Kidney epithelial cell (primary cell): ENCODE data around the gene CAPN15. TPM values are rescaled to one million over a fixed set of nuclear protein-coding genes. Genes with fewer than 3 reads are reported as not detected.

ENCODE experiments used
- DNase-seq: peaks from one replicate; pipeline ENCODE4 v3.0.0-alpha.2; 2010; ENCODE audit warnings: low read depth
- H3K27me3 ChIP-seq: 2 replicates; pipeline ENCODE4 v1.6.0; 2011; ENCODE audit warnings: low read length; ENCODE audit not compliant: control insufficient read depth, insufficient read depth
- H3K36me3 ChIP-seq: 2 replicates; pipeline ENCODE4 v1.5.1; 2011; ENCODE audit warnings: low read length; ENCODE audit not compliant: control insufficient read depth, insufficient read depth
- H3K4me3 ChIP-seq: 2 replicates; pipeline ENCODE4 v1.5.1; 2011; ENCODE audit warnings: low read depth, mild to moderate bottlenecking, control low read depth, low read length
- total RNA-seq: library from RNA; depleted of rRNA; stranded (reverse); fragments of >200 nt; gene quantifications from 2 replicates; pipeline ENCODE4 v1.2.3, GENCODE V29; 2015
- TF ChIP-seq, protein P1 (sequence below): IDR thresholded peaks from 2 replicates; pipeline ENCODE4 v1.5.1; 2011; ENCODE audit warnings: mild to moderate bottlenecking, moderate library complexity, low read length, control low read depth, inconsistent platforms; ENCODE audit not compliant: insufficient read depth, poor library complexity, severe bottlenecking

The CAPN15 gene
- total RNA-seq, 1 donor from 2014 or later: 47.1 TPM

DNA sequence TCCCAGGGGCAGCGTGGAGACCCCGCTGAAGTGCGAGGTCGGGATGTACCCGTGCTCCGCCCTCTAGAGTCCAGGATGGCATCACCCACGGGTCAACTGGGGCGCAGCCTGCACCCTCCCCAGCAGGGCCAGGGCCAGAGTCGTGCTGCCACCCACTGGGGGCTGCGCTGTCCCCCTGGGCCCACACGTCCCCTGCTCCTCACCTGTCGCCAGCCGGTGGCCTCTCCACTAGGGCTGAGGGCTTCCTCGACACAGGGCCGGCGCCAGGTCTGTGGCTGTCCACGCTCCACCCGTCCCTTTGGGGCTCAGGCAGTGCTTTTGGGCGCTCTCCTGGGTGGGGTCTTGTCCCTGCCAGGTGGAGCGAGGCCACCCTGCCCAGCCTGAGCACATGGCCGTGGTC, 21.1 kb downstream of the CAPN15 start:
- Histone ChIP-seq H3K36me3 (peaks cover 1% of the 10 kb centered on the region), H3K27me3 (no peaks in the 10 kb centered on the region), H3K4me3 (no peak overlapping the region)
- DNase-seq: no peak
- TF ChIP-seq, protein P1, sequence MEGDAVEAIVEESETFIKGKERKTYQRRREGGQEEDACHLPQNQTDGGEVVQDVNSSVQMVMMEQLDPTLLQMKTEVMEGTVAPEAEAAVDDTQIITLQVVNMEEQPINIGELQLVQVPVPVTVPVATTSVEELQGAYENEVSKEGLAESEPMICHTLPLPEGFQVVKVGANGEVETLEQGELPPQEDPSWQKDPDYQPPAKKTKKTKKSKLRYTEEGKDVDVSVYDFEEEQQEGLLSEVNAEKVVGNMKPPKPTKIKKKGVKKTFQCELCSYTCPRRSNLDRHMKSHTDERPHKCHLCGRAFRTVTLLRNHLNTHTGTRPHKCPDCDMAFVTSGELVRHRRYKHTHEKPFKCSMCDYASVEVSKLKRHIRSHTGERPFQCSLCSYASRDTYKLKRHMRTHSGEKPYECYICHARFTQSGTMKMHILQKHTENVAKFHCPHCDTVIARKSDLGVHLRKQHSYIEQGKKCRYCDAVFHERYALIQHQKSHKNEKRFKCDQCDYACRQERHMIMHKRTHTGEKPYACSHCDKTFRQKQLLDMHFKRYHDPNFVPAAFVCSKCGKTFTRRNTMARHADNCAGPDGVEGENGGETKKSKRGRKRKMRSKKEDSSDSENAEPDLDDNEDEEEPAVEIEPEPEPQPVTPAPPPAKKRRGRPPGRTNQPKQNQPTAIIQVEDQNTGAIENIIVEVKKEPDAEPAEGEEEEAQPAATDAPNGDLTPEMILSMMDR: no peak

DNA sequence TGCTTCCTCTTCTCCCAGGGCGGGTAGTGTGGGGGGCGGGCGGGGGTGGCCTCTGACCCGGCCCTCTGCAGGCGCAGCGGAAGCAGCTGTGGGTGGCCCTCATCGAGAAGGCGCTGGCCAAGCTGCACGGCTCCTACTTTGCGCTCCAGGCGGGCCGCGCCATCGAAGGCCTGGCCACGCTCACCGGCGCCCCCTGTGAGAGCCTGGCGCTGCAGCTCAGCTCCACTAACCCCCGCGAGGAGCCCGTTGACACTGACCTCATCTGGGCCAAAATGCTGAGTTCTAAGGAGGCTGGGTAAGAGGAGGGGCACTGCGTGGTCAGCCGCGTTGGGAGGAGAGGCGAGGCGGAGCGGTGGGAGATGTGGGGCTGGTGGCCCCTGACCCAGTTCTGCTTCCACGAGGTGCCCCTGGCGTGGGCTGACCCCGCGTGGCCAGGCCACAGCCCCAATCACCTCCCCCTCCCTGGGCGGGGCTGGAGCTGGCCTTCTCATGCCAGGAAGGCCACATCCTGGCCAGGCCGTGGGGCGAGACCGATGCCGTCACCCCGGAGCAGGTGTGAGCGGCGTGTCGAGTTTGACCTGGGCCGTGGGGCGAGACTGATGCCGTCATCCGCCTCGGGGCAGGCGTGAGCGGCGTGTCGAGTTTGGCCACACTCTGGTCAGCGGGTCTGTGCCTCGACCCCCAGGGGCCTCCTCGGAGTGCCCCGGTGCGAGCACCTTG, 22.2 kb downstream of the CAPN15 start:
- TF ChIP-seq, protein P1: no peak
- Histone ChIP-seq H3K4me3 (no peak overlapping the region), H3K36me3 (peaks cover 1% of the 10 kb centered on the region), H3K27me3 (no peaks in the 10 kb centered on the region)
- no peak for DNase-seq

DNA sequence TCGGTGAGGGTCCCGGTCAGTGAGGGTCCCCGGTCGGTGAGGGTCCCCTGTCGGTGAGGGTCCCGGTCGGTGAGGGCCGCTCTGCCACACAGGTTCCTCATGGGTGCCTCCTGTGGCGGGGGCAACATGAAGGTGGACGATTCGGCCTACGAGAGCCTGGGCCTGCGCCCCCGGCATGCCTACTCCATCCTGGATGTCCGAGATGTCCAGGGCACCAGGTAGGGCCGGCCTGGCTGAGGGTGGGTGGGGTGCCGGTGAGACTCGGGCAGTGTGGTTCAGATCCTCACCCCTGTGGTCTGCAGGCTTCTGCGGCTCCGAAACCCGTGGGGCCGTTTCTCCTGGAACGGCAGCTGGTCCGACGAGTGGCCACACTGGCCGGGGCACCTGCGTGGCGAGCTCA, 23.7 kb downstream of the CAPN15 start:
- TF ChIP-seq, protein P1: no peak
- Histone ChIP-seq H3K4me3 (no peak overlapping the region), H3K27me3 (no peaks in the 10 kb centered on the region), H3K36me3 (peaks cover 1% of the 10 kb centered on the region)
- no peak for DNase-seq

DNA sequence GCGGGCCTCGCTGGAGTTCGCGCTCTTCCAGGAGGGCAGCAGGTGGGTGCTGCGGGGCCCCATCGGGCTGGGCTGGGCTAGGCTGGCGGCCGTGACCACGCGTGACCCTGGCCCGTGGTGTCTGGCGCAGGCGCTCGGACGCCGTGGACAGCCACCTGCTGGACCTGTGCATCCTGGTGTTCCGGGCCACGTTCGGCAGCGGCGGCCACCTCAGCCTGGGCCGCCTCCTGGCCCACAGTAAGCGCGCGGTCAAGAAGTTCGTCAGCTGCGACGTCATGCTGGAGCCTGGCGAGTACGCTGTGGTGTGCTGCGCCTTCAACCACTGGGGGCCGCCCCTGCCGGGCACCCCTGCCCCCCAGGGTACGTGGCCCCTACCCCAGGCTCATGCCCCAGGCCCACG, 24.7 kb downstream of the CAPN15 start:
- no peak overlapping the region for H3K4me3 ChIP-seq
- TF ChIP-seq, protein P1: no peak
- peaks cover 1% of the 10 kb centered on the region for H3K36me3 ChIP-seq
- peaks cover 7% of the 10 kb centered on the region for H3K27me3 ChIP-seq
- DNase-seq: no peak

DNA sequence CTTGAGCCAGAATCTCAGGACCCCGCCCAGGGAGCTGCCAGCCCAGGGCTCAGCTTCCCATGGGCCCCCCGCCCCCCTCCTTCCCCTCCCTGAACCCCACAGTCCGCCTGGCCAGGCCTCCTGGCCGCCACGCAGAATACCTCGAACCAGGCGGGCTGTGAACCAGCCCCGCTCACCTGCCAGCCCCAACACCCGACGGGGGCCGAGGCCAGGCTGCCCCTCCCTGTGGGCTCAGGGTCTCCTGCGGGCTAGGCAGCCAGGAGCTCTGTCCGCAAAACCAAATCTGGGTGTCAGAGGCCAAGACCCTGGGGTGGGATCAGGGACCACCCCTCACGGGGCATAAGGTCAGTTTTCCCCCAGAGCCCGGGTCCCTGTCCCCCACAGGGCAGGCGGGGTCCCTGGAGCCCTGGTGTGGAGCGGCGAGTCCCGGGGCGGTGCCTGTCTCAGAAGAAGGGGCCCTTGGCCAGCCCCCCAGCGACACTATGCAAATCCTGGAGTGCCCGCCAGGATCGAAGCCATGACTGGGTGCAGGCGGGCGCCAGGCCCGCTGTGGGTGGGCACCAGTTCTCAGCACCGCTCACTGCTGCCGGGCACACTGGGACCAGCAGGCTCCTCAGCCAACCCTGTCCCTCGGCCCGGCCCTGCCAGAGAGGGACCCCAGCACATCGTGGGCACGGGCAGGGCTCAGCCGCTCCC, 26.2 kb downstream of the CAPN15 start:
- no peak for DNase-seq
- TF ChIP-seq, protein P1: no peak
- Histone ChIP-seq H3K4me3 (no peak overlapping the region), H3K27me3 (peaks cover 22% of the 10 kb centered on the region), H3K36me3 (peaks cover 1% of the 10 kb centered on the region)

DNA sequence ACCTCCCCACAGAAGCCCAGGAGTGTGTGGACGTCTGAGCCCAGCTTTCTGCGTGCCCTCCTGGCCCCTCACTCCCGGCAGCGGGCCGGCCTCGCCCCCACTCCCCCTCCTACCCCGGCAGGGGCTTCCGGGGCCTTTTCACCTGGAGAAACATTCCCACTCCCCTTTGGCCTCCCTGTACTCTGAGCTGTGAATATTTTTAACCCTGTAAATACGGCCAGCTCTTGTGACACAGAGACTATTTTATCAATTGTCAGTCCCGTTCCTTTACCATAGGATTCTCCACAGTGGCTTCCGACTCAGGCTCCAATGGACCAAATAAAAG, 26.7 kb downstream of the CAPN15 start:
- H3K4me3 ChIP-seq: no peak overlapping the region
- H3K27me3 ChIP-seq: peaks cover 27% of the 10 kb centered on the region
- peaks cover 1% of the 10 kb centered on the region for H3K36me3 ChIP-seq
- DNase-seq: no peak
- TF ChIP-seq, protein P1: no peak
